Right ventricle myocardium inferior (tissue), 1 donor: ENCODE results near the gene MED16. TPM values are rescaled to one million over a fixed set of nuclear protein-coding genes. Genes with fewer than 3 reads are reported as not detected.

ENCODE experiments used
- ATAC-seq: fragments of 200-7000 bp; cut with Tn5 transposase; one replicate; pipeline ENCODE4 v1.9.1; 2020; ENCODE audit warnings: mild to moderate bottlenecking, moderate library complexity
- DNase-seq: peaks from one replicate; pipeline ENCODE4 v3.0.0; 2021; ENCODE audit errors: missing footprints
- intact Hi-C: fragments of 100-400 bp; cut with DNase I; formaldehyde crosslinking; loops from one replicate; pipeline ENCODE4 v1.11.0; 2022
- long read RNA-seq: library from polyadenylated mRNA; unstranded; transcript quantifications from one replicate; pipeline ENCODE4 v2.0.0, GENCODE V29; 2021
- total RNA-seq: library from RNA; stranded (reverse); fragmentation: NEBNext Ultra II Directional; extraction: Animal tissue kit (Norgen Biotek cat#: 25700); gene quantifications from one replicate; pipeline ENCODE4 v1.2.1, GENCODE V29; 2021
- donor health status: DM: no; HTN: yes; CAD: no; lungs with severe emphysema.

The MED16 gene
- total RNA-seq = 23.5 TPM
- long read RNA-seq, transcript MED16-204 (15 exons, 3,420 nt) = major isoform, 26 of 37 reads
- long read RNA-seq, partial matches to known transcripts = 8 of 37 reads
- long read RNA-seq, other reads (novel, unspliced or antisense) = 3 of 37 reads

GRCh38 chr19:892894-893689, at the start of gene MED16, which contains the start of gene RNU6-9:
Gene MED16, minus strand, starts transcription at chr19:893187. Its CDS starts 2,056 bp downstream, at chr19:891131.
Gene RNU6-9, plus strand, starts transcription at chr19:893484.
- peak; percentile 98 for ATAC-seq
- intact Hi-C loops = no loop called here
- peak; percentile 96 for DNase-seq

GRCh38 chr19:942133-942645, 49.2 kb upstream of the MED16 start:
- ATAC-seq (no peak), DNase-seq (no peak)
- intact Hi-C loops = no loop called here

GRCh38 chr19:941292-942132, 48.5 kb upstream of the MED16 start:
- no peak for DNase-seq
- no peak for ATAC-seq
- intact Hi-C loops = no loop called here

DNA sequence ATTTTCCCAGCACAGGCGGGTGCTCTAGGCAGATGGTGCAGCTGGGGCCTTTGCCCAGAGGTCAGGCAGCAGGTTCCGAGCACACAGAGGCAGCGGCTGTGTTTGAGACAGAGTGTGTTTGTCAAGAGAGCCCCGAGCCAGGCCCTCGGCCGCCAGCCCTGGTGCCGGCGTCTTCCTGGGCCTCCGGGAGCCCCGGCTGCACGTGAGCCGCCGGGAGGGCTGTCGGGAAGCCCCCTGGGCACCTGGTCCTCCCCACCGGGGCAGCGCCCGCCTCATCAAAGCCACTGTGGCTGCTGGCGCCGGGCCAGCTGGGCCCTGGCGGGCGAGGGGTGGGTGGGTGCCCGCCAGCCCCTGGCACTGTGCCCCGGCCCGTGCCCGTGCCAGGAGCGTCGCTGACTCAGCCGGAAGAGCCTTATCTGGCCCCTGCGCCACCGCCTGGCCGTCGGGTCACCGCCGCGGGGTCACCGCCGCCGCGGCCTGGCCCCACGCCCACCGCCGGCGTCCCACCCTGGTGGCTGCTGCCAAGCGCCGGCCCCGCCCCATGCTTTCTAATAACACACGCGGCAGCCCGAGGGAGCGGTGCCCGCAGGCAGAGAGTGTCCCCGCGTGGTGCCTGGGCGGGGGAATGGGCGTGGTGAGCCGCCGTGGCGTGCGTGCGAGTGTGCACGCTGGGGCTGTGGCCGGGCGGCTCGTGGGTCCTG, 47.8 kb upstream of the MED16 start:
- DNase-seq = peak; percentile 91
- intact Hi-C loops = no loop called here
- ATAC-seq = peak; percentile 72

DNA sequence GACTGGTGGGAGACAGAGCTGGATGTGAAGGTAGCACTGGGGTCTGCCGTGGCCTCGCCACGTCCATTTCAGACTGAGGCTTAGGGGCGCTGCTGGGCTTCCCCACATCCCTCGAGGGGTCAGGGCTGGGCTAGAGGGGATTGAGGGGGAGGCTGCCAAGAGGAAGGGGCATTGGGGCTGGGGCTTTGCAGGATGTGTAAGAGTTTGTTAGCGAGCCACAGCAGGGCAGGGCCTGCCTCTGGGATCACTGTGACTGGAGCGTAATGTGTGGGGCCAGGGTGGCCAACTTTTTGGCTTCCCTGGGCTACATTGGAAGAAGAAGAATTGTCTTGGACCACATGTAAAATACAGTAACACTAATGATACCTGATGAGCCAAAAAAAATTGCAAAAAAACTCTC, 46.9 kb upstream of the MED16 start:
- intact Hi-C loops = no loop called here

GRCh38 chr19:939439-939838, 46.5 kb upstream of the MED16 start:
- DNase-seq (no peak), ATAC-seq (no peak)
- intact Hi-C loops = no loop called here

More for the DNA sequence above, 46.9 kb upstream of the MED16 start:
- no peak for ATAC-seq
- DNase-seq = no peak

DNA sequence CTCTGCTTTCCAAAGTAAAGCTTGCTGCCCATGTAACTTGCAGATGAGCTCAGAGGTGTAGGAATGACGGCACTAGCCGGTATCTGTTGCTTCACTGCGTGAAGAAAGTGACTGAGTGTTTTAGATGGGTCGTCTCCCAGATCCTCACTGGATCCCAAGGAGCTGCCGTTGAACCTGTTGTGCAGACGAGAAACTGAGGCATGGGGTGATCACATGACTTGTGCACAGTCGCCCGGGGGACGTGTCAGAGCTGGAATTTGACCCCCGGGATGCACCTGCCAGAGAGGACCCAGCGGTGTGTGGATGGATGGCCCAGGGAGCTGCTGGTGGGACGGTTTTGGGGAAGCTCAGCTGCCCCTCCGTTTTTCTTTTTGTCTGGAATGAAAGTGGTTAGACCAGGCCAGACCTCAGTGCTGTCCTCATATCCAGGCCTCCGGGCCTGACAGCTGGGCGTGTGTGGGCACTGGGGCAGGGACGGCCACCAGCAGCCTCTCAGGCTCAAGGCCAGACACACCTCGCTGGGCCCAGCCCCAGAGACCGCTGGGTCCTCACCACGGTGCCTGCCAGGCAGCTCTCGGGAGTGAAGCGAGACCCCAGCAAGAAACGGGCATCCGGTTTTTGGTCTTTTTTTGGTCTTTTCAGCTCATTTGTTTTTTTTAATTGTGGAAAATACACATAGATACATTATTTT, 45.4 kb upstream of the MED16 start:
- intact Hi-C loops = no loop called here
- ATAC-seq (no peak), DNase-seq (no peak)

GRCh38 chr19:937259-937694, 44.3 kb upstream of the MED16 start:
- intact Hi-C loops = no loop called here
- DNase-seq (no peak), ATAC-seq (no peak)

GRCh38 chr19:936175-936546, 43.2 kb upstream of the MED16 start:
- intact Hi-C loops = no loop called here
- ATAC-seq (no peak), DNase-seq (no peak)

GRCh38 chr19:934865-935479, 42.0 kb upstream of the MED16 start:
- intact Hi-C loops = no loop called here
- peak; percentile 87 for ATAC-seq
- DNase-seq = peak; percentile 93

- no peak for DNase-seq
- intact Hi-C loops = no loop called here
- ATAC-seq = no peak
Measured at GRCh38 chr19:934197-934840, 41.3 kb upstream of the MED16 start.

DNA sequence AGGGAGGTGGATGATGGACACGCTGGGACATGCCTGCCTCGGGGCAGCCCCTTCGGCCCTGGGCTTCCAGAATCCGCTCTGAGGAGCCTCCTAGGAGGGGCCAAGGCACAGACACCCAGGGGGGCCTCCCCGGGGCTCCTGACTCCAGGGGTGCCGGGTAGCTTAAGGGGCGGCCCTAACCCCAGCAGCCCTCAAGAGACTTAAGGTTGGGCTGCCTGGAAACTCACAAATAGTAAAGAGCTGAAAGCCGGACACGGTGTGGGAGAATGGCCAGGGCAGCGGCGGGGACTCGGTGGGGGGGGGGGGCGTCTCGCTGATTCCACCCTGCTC, 40.5 kb upstream of the MED16 start:
- intact Hi-C loops = no loop called here
- DNase-seq = no peak
- no peak for ATAC-seq

DNA sequence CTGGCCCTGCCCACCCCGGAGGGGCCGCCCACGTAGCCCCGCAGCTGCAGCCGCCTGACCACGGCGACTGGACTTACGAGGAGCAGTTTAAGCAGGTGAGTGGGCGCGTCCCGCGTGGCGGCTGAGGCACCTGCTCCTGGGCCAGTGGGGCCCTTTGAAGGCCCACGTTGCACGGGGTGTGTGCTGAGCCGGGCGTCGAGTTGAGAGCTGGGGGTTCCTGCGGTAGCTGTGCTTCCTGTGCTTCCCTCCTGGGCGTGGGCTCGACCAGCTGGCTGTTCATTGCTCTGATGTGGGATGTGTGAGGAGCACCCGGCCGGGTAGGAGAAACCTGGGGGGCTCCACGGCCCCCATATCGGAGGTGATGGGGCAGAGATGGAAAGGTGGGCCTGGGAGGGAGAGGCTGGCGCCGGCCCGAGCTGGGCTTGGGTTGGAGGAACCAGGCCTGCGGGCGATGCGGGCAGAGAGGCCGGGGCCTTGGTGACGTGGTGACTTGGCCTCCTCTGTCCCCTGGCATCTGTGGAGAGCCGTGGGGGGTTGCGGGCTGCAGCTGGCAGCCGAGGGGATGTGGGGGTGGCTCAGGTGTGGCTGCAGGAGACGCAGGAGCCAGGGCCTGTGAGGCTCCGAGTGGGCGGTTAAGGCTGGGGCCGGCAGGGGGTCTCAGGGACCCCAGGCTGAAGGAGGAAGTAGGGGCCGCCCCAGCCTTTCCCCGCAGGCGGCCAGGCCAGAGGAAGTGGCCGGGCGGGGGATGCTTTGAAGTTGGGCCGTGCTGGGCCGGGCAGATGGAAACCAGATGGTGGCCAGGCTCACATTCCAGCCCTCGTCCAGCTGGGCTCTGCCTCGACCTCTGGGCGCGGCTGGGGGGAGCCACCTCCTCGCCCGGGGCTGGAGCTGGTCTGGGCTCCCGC, 39.9 kb upstream of the MED16 start:
- DNase-seq = peak; percentile 89
- intact Hi-C loops = no loop called here
- peak; percentile 85 for ATAC-seq

DNA sequence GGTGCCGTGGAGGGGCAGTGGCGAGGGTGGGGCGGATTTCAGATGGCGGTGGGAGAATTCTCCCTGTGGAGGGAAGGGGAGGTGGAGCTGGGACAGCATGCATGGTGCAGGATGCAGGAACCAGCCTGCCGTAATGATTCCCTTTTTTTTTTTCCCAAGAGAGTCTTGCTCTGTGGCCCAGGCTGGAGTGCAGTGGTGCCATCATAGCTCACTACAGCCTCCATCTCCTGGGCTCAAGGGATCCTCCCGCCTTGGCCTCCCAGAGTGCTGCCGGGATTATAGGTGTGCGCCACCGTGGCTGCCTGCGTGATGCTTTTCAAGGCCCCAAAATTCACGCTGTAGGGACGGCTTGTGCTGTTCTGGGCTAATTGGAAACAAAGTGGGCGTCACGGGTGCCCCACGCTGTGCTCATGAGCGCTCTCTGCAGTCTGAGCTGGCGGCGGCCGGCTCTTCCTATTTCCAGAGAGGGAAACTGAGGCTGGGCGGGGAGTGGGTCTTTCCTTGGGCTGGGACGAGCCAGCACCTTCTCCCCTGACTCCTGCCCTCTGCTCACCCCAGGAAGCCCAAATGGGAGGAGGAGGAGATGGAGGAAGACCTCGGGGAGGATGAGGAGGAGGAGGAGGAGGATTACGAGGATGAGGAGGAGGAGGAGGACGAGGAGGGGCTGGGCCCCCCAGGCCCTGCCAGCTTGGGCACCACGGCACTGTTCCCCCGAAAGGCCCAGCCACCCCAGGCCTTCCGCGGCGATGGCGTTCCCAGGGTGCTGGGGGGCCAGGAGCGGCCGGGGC, 39.1 kb upstream of the MED16 start:
- DNase-seq (no peak), ATAC-seq (no peak)
- intact Hi-C loops = no loop called here

- ATAC-seq (no peak), DNase-seq (no peak)
- intact Hi-C loops = loop anchor here (10.0 kb wide), 1 partner anchor 315 kb away; the partner anchor contains the start of genes ATP5F1D and MIDN
Measured at GRCh38 chr19:929891-930258, 36.9 kb upstream of the MED16 start.
